K562 (cell line): Measurements from ENCODE around the gene YBX2. TPM values are rescaled to one million over a fixed set of nuclear protein-coding genes. Genes with fewer than 3 reads are reported as not detected.
A peak's percentile ranks its signal among the peaks of the same experiment; 100 is the strongest.

Source experiments
- ATAC-seq: fragments of 200-7000 bp; cut with Tn5 transposase; 3 replicates; pipeline ENCODE4 v1.9.1; 2020; ENCODE audit warnings: moderate library complexity
- BruUV-seq: library from RNA; stranded (reverse); fragments of 400-500 nt; replicated peaks from 2 replicates; lab custom pipeline; 2021; lab: Mats Ljungman, UMichigan
- CTCF ChIA-PET: fragments of 300-600 bp; formaldehyde crosslinking; extraction: SDS; loops from one replicate; lab custom pipeline; 2021; ENCODE audit warnings: low intra/inter-chr PET ratio; lab: Yijun Ruan, JAX
- POLR2A ChIA-PET: fragments of 300-600, 350-650 bp; sonication (Branson Sonifier 250); formaldehyde crosslinking; extraction: SDS; loops from one replicate; lab custom pipeline; 2021; ENCODE audit warnings: antibody characterized with exemption, inconsistent platforms; lab: Yijun Ruan, JAX
- DNase-seq, 4 experiments: peaks; one replicate each; pipeline versions ENCODE4 v3.0.0 to v3.0.0-alpha.2; 2011 to 2018; ENCODE audit warnings: low spot score in 3 of 4, mixed read lengths in 3 of 4; ENCODE audit errors: extremely low read depth in 1 of 4
- FAIRE-seq: peaks from 2 replicates; lab custom pipeline; 2011; peaks lifted over from hg19 to GRCh38; lab: Jason Lieb, UNC
- H2AFZ ChIP-seq: 2 replicates; pipeline ENCODE4 v1.6.0; 2011; ENCODE audit warnings: low read depth, low read length, control low read depth, inconsistent platforms
- H3K27ac ChIP-seq: fragments of 200-600 bp; 3 replicates; pipeline ENCODE4 v1.8.0; 2011; ENCODE audit warnings: low read depth, mild to moderate bottlenecking, control low read depth, inconsistent platforms, low read length, moderate library complexity, mixed read lengths; ENCODE audit errors: extremely low read depth
- H3K27me3 ChIP-seq, 2 experiments: fragments of 300-600 bp in 1 of 2; 2 replicates in 1 of 2; 3 replicates in 1 of 2; pipeline versions ENCODE4 v1.6.0 to v1.8.0; 2011; ENCODE audit warnings: inconsistent platforms in 2 of 2, low read length in 2 of 2, mild to moderate bottlenecking in 1 of 2, mixed read lengths in 1 of 2, moderate library complexity in 1 of 2; ENCODE audit not compliant: control insufficient read depth in 2 of 2, insufficient read depth in 2 of 2
- H3K36me3 ChIP-seq: fragments of 300-600 bp; 3 replicates; pipeline ENCODE4 v1.8.0; 2011; ENCODE audit warnings: mild to moderate bottlenecking, low read length, inconsistent platforms; ENCODE audit not compliant: control insufficient read depth, insufficient read depth
- H3K4me1 ChIP-seq, 2 experiments: fragments of 200-600 bp in 1 of 2; replicated peaks in 1 of 2; 2 replicates in 1 of 2; 3 replicates in 1 of 2; pipeline versions ENCODE4 v1.5.1 to v1.8.0; 2011; ENCODE audit warnings: inconsistent platforms in 2 of 2, low read length in 2 of 2, mild to moderate bottlenecking in 1 of 2, mixed read lengths in 1 of 2, moderate library complexity in 1 of 2; ENCODE audit not compliant: control insufficient read depth in 2 of 2, insufficient read depth in 2 of 2
- H3K4me2 ChIP-seq: 2 replicates; pipeline ENCODE4 v1.6.1; 2011; ENCODE audit warnings: low read length, control low read depth, inconsistent platforms, mixed read lengths; ENCODE audit not compliant: insufficient read depth
- H3K4me3 ChIP-seq: fragments of 200-600 bp; sonication (generic), shearing (Covaris generic); 2 replicates; pipeline ENCODE4 v1.5.1; 2016; ENCODE audit warnings: control low read depth, inconsistent platforms
- H3K79me2 ChIP-seq: fragments of 200-600 bp; 3 replicates; pipeline ENCODE4 v1.8.0; 2011; ENCODE audit warnings: low read length, inconsistent platforms; ENCODE audit not compliant: control insufficient read depth, insufficient read depth
- H3K9ac ChIP-seq, 2 experiments: 2 replicates each; pipeline versions ENCODE4 v1.6.0 to v1.6.1; 2011; ENCODE audit warnings: low read depth in 2 of 2, low read length in 2 of 2, control low read depth in 1 of 2, inconsistent platforms in 1 of 2, mild to moderate bottlenecking in 1 of 2, mixed read lengths in 1 of 2; ENCODE audit not compliant: insufficient read depth in 1 of 2
- H3K9me1 ChIP-seq: one replicate; pipeline ENCODE4 v1.6.0; 2011; ENCODE audit warnings: inconsistent platforms, mild to moderate bottlenecking, low read length, moderate library complexity; ENCODE audit not compliant: control insufficient read depth, insufficient read depth
- H3K9me3 ChIP-seq: replicated peaks from 2 replicates; pipeline ENCODE4 v1.5.1; 2011; ENCODE audit warnings: low read depth, low read length, inconsistent platforms; ENCODE audit not compliant: control insufficient read depth, insufficient read depth
- H4K20me1 ChIP-seq: replicated peaks from 2 replicates; pipeline ENCODE4 v1.6.1; 2011; ENCODE audit warnings: low read length, inconsistent platforms, mixed read lengths; ENCODE audit not compliant: control insufficient read depth, insufficient read depth
- CGGBP1 ChIP-seq: fragments of 250-450 bp; sonication (Bioruptor Pico); IDR thresholded peaks from 2 replicates; pipeline ENCODE4 v1.9.0; 2021; ENCODE audit warnings: mild to moderate bottlenecking
- EP400 ChIP-seq: fragments of 450-650 bp; IDR thresholded peaks from 2 replicates; pipeline ENCODE4 v1.6.1; 2017; ENCODE audit warnings: antibody characterized with exemption, mild to moderate bottlenecking, moderate library complexity
- FOXM1 ChIP-seq, 2 experiments: fragments of 450-650 bp in 1 of 2; sonication (generic) in 1 of 2; formaldehyde crosslinking in 1 of 2; IDR thresholded peaks; 2 replicates each; pipeline versions ENCODE4 v1.6.1 to v1.9.0; 2017 to 2022; ENCODE audit warnings: low read depth in 2 of 2, mild to moderate bottlenecking in 2 of 2, missing genetic modification reagents in 1 of 2, moderate library complexity in 1 of 2
- HNRNPL ChIP-seq: fragments of 200-400 bp; formaldehyde crosslinking; IDR thresholded peaks from 2 replicates; pipeline ENCODE4 v1.6.1; 2017; ENCODE audit warnings: low read depth, mild to moderate bottlenecking, low read length
- HSF4 ChIP-seq: fragments of 250-450 bp; sonication (Bioruptor Pico); IDR thresholded peaks from 2 replicates; pipeline ENCODE4 v2.1.2; 2022; ENCODE audit warnings: mild to moderate bottlenecking, moderate library complexity, borderline replicate concordance
- MNT ChIP-seq, 2 experiments: fragments of 450-650 bp; conservative IDR thresholded peaks; 2 replicates each; pipeline ENCODE4 v1.6.1; 2017; ENCODE audit warnings: mild to moderate bottlenecking in 2 of 2, moderate library complexity in 2 of 2
- NFIC ChIP-seq: fragments of 450-650 bp; IDR thresholded peaks from 2 replicates; pipeline ENCODE4 v1.6.1; 2017; ENCODE audit warnings: mild to moderate bottlenecking, inconsistent platforms
- NR2C1 ChIP-seq, 2 experiments: fragments of 450-650 bp; IDR thresholded peaks; 2 replicates each; pipeline ENCODE4 v1.6.1; 2017; ENCODE audit warnings: mild to moderate bottlenecking in 2 of 2, antibody characterized with exemption in 1 of 2, inconsistent platforms in 1 of 2, missing compliant biosample characterization in 1 of 2, missing genetic modification characterization in 1 of 2
- PHF21A ChIP-seq: fragments of 450-650 bp; IDR thresholded peaks from 2 replicates; pipeline ENCODE4 v1.6.1; 2017; ENCODE audit warnings: low read depth, borderline replicate concordance
- RB1 ChIP-seq: fragments of 450-650 bp; IDR thresholded peaks from 2 replicates; pipeline ENCODE4 v1.6.1; 2017; ENCODE audit warnings: low read depth, mild to moderate bottlenecking
- SIN3B ChIP-seq: fragments of 450-650 bp; IDR thresholded peaks from 2 replicates; pipeline ENCODE4 v1.6.1; 2017; ENCODE audit warnings: low read depth, mild to moderate bottlenecking, moderate library complexity
- TAF1 ChIP-seq: IDR thresholded peaks from 2 replicates; pipeline ENCODE4 v1.6.1; 2011; ENCODE audit warnings: mild to moderate bottlenecking, low read length, moderate library complexity; ENCODE audit not compliant: insufficient read depth, control insufficient read depth, severe bottlenecking; ENCODE audit errors: extremely low read depth
- U2AF1 ChIP-seq: fragments of 200-400 bp; formaldehyde crosslinking; optimal IDR thresholded peaks from 2 replicates; pipeline ENCODE3; 2017; ENCODE audit warnings: mild to moderate bottlenecking, low read depth, low read length, moderate library complexity
- ZFPM2 ChIP-seq: fragments of 250-450 bp; sonication (Bioruptor Pico); IDR thresholded peaks from 2 replicates; pipeline ENCODE4 v1.5.1; 2022; ENCODE audit warnings: mild to moderate bottlenecking
- ZNF695 ChIP-seq: fragments of 450-650 bp; formaldehyde crosslinking; IDR thresholded peaks from 2 replicates; pipeline ENCODE4 v1.4.0; 2020; ENCODE audit warnings: mild to moderate bottlenecking, moderate library complexity
- WGBS: fragments of 100-300 bp; shearing (Covaris generic); methylation state at CpG from one replicate; pipeline ENCODE4 v1.1.6; 2016; ENCODE audit warnings: low coverage, mixed read lengths; ENCODE audit not compliant: insufficient coverage; ENCODE audit errors: missing lambda C conversion rate; 5-methylcytosine and 5-hydroxymethylcytosine counted together
- in situ Hi-C: fragments of 300-500 bp; cut with MboI; formaldehyde crosslinking; loops from 4 replicates; pipeline ENCODE4 v1.15.0; 2018; ENCODE audit warnings: inconsistent platforms, mixed read lengths
- intact Hi-C: fragments of 100-400 bp; cut with micrococcal nuclease; formaldehyde crosslinking; loops from 2 replicates; pipeline ENCODE4 v1.14.2; 2022
- polyA plus RNA-seq, 8 experiments: library from polyadenylated mRNA; depleted of rRNA in 4 of 8; stranded (reverse) in 5 of 8; unstranded in 3 of 8; fragments of >200 nt; fragmentation: Nextera tagmentation in 2 of 8; fragmentation: Illumina TruSeq in 1 of 8; extraction: Ambion mirVana in 2 of 8; extraction: Trizol in 1 of 8; gene quantifications; 2 replicates each; pipeline versions ENCODE4 v1.2.1 to v1.2.3, GENCODE V29; 2011 to 2014; ENCODE audit warnings: inconsistent platforms in 1 of 8, missing spikeins in 1 of 8
- total RNA-seq, 7 experiments: library from RNA; depleted of rRNA in 6 of 7; stranded (reverse); fragments of >200 nt in 6 of 7; fragmentation: Illumina TruSeq in 2 of 7; extraction: Trizol in 2 of 7; gene quantifications; 2 replicates each; pipeline versions ENCODE4 v1.2.1 to v1.2.3, GENCODE V29; 2011 to 2021; ENCODE audit warnings: low replicate concordance in 1 of 7
- TF ChIP-seq, protein P1 (sequence below): fragments of 450-650 bp; IDR thresholded peaks from 2 replicates; pipeline ENCODE4 v1.6.1; 2016; ENCODE audit warnings: borderline replicate concordance

Gene YBX2
- total and polyA plus RNA-seq, 9 of the 15 experiments (the other 6 are each of a cell fraction or from before 2014, with no cell fraction given), result 0.03 to 0.59 (median 0.27) TPM; not detected in 6

DNA sequence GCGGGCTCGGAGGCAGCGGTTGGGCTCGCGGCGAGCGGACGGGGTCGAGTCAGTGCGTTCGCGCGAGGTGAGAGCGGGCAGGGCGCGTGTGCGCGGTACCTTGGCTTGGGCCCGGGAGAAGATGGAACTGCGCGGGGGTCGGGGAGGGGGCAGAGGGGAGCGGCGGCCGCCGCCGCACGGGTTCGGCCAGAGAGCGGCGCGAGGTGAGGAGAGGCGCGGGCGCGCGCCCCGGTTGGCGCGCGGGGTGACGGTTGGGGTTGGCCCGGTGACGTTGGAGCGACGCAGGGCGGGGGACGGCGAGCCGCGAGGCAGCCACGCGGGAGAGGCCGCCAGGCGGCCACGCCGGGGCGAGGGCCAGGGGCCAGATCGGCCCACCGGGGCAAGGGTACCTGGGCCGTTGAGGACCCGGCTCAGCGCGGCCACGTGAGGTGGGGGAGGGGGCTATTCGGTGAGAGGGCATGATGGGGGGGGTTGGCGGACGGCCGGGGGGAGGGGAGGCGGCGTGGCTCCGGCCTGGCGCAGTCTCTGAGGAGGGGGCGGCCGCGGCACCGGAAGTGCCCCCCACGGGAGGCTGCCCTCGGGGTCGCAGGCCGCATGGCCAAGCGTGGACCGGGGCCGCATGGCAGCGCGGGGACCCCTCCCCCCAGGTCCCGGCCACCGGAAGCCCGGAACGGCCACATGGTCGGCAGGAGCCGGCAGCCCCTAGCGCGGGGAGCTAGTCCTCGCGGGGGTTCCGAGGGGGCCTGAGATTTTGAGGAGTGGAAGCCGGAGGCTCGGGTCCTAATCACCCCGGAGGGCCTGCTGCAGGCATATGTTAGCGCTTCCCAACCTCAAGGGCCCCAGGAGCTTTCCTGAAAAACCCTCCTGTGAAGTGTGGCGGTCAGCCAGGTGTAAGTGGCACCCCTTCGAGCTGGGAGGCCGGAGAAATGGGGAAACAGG lies 13.5 kb upstream of the YBX2 start:
- peaks cover 43% of the 10 kb centered on the region for H3K79me2 ChIP-seq
- no peak for FAIRE-seq
- no TSS peak for BruUV-seq
- H3K9me1 ChIP-seq, result peaks cover 11% of the 10 kb centered on the region
- H4K20me1 ChIP-seq, result peaks cover 35% of the 10 kb centered on the region
- in situ Hi-C loops, result no loop called here
- peak overlapping the region; percentile 96 for H3K4me3 ChIP-seq
- H3K27ac ChIP-seq, result peak overlapping the region; percentile 93
- POLR2A ChIA-PET, result interaction anchor here (0.5 to 1.6 kb wide), 4 partner anchors 9 to 25 kb away, joined by 3 to 5 read pairs (median 4); no protein-coding TSS in a partner anchor
- intact Hi-C loops, result no loop called here
- peaks cover 20 to 22% of the 10 kb centered on the region in 2 experiments for H3K4me1 ChIP-seq
- ATAC-seq, result peak; percentile 25
- no peaks in the 10 kb centered on the region for H3K9me3 ChIP-seq
- no peaks in the 10 kb centered on the region for H3K27me3 ChIP-seq
- H3K36me3 ChIP-seq, result peaks cover 44% of the 10 kb centered on the region
- H2AFZ ChIP-seq, result no peak overlapping the region
- H3K4me2 ChIP-seq, result peak overlapping the region; percentile 97
- WGBS, result 1% methylated on average over 10 of the region's 104 CpGs
- H3K9ac ChIP-seq, result peak overlapping the region; percentile 99
- peak; percentile 49 to 65 (median 57) for DNase-seq
- CTCF ChIA-PET, result interaction anchor here (0.7 kb wide), 1 partner anchor 56 kb away, joined by 3 read pairs; the partner anchor contains the start of gene ELP5
- TF ChIP-seq EP400 (peak; percentile 90), HSF4 (no peak), NFIC (peak; percentile 27; the same call in 1 of the 2 replicates), U2AF1 (peak; percentile 19), ZNF695 (CRISPR knock-in tag) (no peak), HNRNPL (peak; percentile 37), TAF1 (peak; percentile 3), ZFPM2 (no peak), SIN3B (peak; percentile 38; the same call in 1 of the 2 replicates), FOXM1 (IDR thresholded peaks at IDR 0.05; ENCODE audit: low read depth) (no peak), FOXM1 (CRISPR knock-in tag; IDR thresholded peaks at IDR 0.05; ENCODE audit: low read depth) (0 out of 2 replicates have a peak, but pooled peaks have one; percentile 60), NR2C1 (IDR thresholded peaks at IDR 0.05) (no peak), NR2C1 (tag; IDR thresholded peaks at IDR 0.05) (no peak), RB1 (peak; percentile 26; the same call in 1 of the 2 replicates), CGGBP1 (CRISPR knock-in tag) (peak; percentile 82; the same call in 1 of the 2 replicates), PHF21A (no peak), MNT (conservative IDR thresholded peaks at IDR 0.05) (peak; percentile 55 to 71)
- TF ChIP-seq, protein P1, sequence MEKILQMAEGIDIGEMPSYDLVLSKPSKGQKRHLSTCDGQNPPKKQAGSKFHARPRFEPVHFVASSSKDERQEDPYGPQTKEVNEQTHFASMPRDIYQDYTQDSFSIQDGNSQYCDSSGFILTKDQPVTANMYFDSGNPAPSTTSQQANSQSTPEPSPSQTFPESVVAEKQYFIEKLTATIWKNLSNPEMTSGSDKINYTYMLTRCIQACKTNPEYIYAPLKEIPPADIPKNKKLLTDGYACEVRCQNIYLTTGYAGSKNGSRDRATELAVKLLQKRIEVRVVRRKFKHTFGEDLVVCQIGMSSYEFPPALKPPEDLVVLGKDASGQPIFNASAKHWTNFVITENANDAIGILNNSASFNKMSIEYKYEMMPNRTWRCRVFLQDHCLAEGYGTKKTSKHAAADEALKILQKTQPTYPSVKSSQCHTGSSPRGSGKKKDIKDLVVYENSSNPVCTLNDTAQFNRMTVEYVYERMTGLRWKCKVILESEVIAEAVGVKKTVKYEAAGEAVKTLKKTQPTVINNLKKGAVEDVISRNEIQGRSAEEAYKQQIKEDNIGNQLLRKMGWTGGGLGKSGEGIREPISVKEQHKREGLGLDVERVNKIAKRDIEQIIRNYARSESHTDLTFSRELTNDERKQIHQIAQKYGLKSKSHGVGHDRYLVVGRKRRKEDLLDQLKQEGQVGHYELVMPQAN, result peak; percentile 58; the same call in 1 of the 2 replicates
